Mucosa of rectum (tissue), 2 donors: ENCODE measurements around the gene BCO1.

Source experiments
- H3K27ac ChIP-seq, 2 donors: one replicate each; pipeline ENCODE4 v1.7.0; 2013; ENCODE audit warnings: inconsistent platforms in 2 of 2, low read depth in 2 of 2, low read length in 2 of 2
- H3K27me3 ChIP-seq, 2 donors: one replicate each; pipeline ENCODE4 v1.7.0; 2013; ENCODE audit warnings: low read length in 2 of 2; ENCODE audit not compliant: control insufficient read depth in 2 of 2, insufficient read depth in 2 of 2
- H3K36me3 ChIP-seq, 2 donors: one replicate each; pipeline ENCODE4 v1.7.0; 2013; ENCODE audit warnings: low read length in 2 of 2; ENCODE audit not compliant: control insufficient read depth in 2 of 2, insufficient read depth in 2 of 2
- H3K4me1 ChIP-seq, 2 donors: one replicate each; pipeline ENCODE4 v1.7.0; 2013; ENCODE audit warnings: low read length in 2 of 2, mild to moderate bottlenecking in 1 of 2; ENCODE audit not compliant: control insufficient read depth in 2 of 2, insufficient read depth in 2 of 2
- H3K4me3 ChIP-seq, 2 donors: one replicate each; pipeline ENCODE4 v1.7.0; 2013; ENCODE audit warnings: low read length in 2 of 2
- H3K9ac ChIP-seq, 2 donors: one replicate each; pipeline ENCODE4 v1.7.0; 2013; ENCODE audit warnings: low read length in 2 of 2, low read depth in 1 of 2, mild to moderate bottlenecking in 1 of 2
- H3K9me3 ChIP-seq, 2 donors: one replicate each; pipeline ENCODE4 v1.7.0; 2013; ENCODE audit warnings: low read length in 2 of 2; ENCODE audit not compliant: control insufficient read depth in 2 of 2
- donor health status: healthy.
- donor health status: Normal muscosa, but diverticular disease.

BCO1 gene

GRCh38 chr16:81254922-81255526 is 16.5 kb downstream of the BCO1 start:
- no peaks in the 10 kb centered on the region for H3K36me3 ChIP-seq
- H3K9ac ChIP-seq: no peak overlapping the region
- no peak overlapping the region for H3K27ac ChIP-seq
- H3K27me3 ChIP-seq: no peaks in the 10 kb centered on the region
- no peaks in the 10 kb centered on the region for H3K4me1 ChIP-seq
- H3K4me3 ChIP-seq: no peak overlapping the region
- no peaks in the 10 kb centered on the region for H3K9me3 ChIP-seq

- H3K36me3 ChIP-seq: no peaks in the 10 kb centered on the region
- H3K9me3 ChIP-seq: no peaks in the 10 kb centered on the region
- no peak overlapping the region for H3K4me3 ChIP-seq
- H3K9ac ChIP-seq: no peak overlapping the region
- no peaks in the 10 kb centered on the region for H3K27me3 ChIP-seq
- no peaks in the 10 kb centered on the region for H3K4me1 ChIP-seq
- H3K27ac ChIP-seq: no peak overlapping the region
Observed at GRCh38 chr16:81259916-81260315, 21.4 kb downstream of the BCO1 start.

GRCh38 chr16:81261049-81261648 is 22.7 kb downstream of the BCO1 start:
- peaks cover 3 to 7% of the 10 kb centered on the region in 2 donors for H3K4me1 ChIP-seq

GRCh38 chr16:81263470-81264220 is 25.2 kb downstream of the BCO1 start:
- Histone ChIP-seq H3K9ac (no peak overlapping the region), H3K4me3 (no peak overlapping the region), H3K9me3 (no peaks in the 10 kb centered on the region), H3K4me1 (peaks cover 16 to 18% of the 10 kb centered on the region in 2 donors), H3K27me3 (no peaks in the 10 kb centered on the region), H3K36me3 (no peaks in the 10 kb centered on the region), H3K27ac (no peak overlapping the region)

More at GRCh38 chr16:81261049-81261648, 22.7 kb downstream of the BCO1 start:
- Histone ChIP-seq H3K27me3 (no peaks in the 10 kb centered on the region), H3K4me3 (no peak overlapping the region), H3K27ac (no peak overlapping the region), H3K9ac (no peak overlapping the region), H3K36me3 (no peaks in the 10 kb centered on the region), H3K9me3 (no peaks in the 10 kb centered on the region)

GRCh38 chr16:81264386-81264785 is 25.9 kb downstream of the BCO1 start:
- Histone ChIP-seq H3K9ac (no peak overlapping the region), H3K27ac (no peak overlapping the region), H3K36me3 (no peaks in the 10 kb centered on the region), H3K4me1 (peaks cover 16 to 18% of the 10 kb centered on the region in 2 donors), H3K4me3 (no peak overlapping the region), H3K27me3 (no peaks in the 10 kb centered on the region), H3K9me3 (no peaks in the 10 kb centered on the region)

GRCh38 chr16:81265052-81265451 is 26.6 kb downstream of the BCO1 start:
- Histone ChIP-seq H3K9me3 (no peaks in the 10 kb centered on the region), H3K4me3 (no peak overlapping the region), H3K4me1 (peaks cover 16 to 18% of the 10 kb centered on the region in 2 donors), H3K9ac (no peak overlapping the region), H3K27me3 (no peaks in the 10 kb centered on the region), H3K36me3 (no peaks in the 10 kb centered on the region), H3K27ac (no peak overlapping the region)

GRCh38 chr16:81265658-81266451 is 27.4 kb downstream of the BCO1 start:
- H3K4me3 ChIP-seq: peak overlapping the region; percentile 42 to 46
- H3K36me3 ChIP-seq: no peaks in the 10 kb centered on the region
- H3K9me3 ChIP-seq: no peaks in the 10 kb centered on the region
- H3K9ac ChIP-seq: peak overlapping the region; percentile 48 to 63
- H3K27me3 ChIP-seq: no peaks in the 10 kb centered on the region
- peaks cover 16 to 18% of the 10 kb centered on the region in 2 donors for H3K4me1 ChIP-seq
- peak overlapping the region; percentile 87 to 90 for H3K27ac ChIP-seq

- Histone ChIP-seq H3K4me3 (peak overlapping the region; percentile 42 to 46), H3K27me3 (no peaks in the 10 kb centered on the region), H3K9ac (peak overlapping the region; percentile 48 to 63), H3K9me3 (no peaks in the 10 kb centered on the region), H3K4me1 (peaks cover 16 to 18% of the 10 kb centered on the region in 2 donors), H3K27ac (peak overlapping the region; percentile 87 to 90), H3K36me3 (no peaks in the 10 kb centered on the region)
Observed at GRCh38 chr16:81266680-81267095, 28.2 kb downstream of the BCO1 start.

GRCh38 chr16:81268509-81268908 is 30.0 kb downstream of the BCO1 start:
- Histone ChIP-seq H3K27me3 (no peaks in the 10 kb centered on the region), H3K4me1 (peaks cover 21 to 24% of the 10 kb centered on the region in 2 donors)

More at GRCh38 chr16:81268509-81268908, 30.0 kb downstream of the BCO1 start:
- Histone ChIP-seq H3K27ac (no peak overlapping the region), H3K4me3 (no peak overlapping the region), H3K36me3 (no peaks in the 10 kb centered on the region), H3K9ac (no peak overlapping the region), H3K9me3 (no peaks in the 10 kb centered on the region)
